IPS DF 6.9 (cell line): Measurements from ENCODE around the gene ROBO2.

ENCODE experiments used
- DNase-seq: peaks from one replicate; pipeline ENCODE4 v3.0.0-alpha.2; 2013; ENCODE audit warnings: low read depth, low spot score
- H3K27ac ChIP-seq: one replicate; pipeline ENCODE4 v1.5.1; 2013; ENCODE audit warnings: low read length, control low read depth
- H3K27me3 ChIP-seq: 2 replicates; pipeline ENCODE4 v1.6.1; 2013; ENCODE audit warnings: mild to moderate bottlenecking, low read length; ENCODE audit not compliant: control insufficient read depth, insufficient read depth
- H3K36me3 ChIP-seq: 2 replicates; pipeline ENCODE4 v1.6.1; 2013; ENCODE audit warnings: low read length; ENCODE audit not compliant: control insufficient read depth, insufficient read depth
- H3K4me1 ChIP-seq: 2 replicates; pipeline ENCODE4 v1.6.1; 2013; ENCODE audit warnings: low read length; ENCODE audit not compliant: control insufficient read depth, insufficient read depth
- H3K4me3 ChIP-seq: 2 replicates; pipeline ENCODE4 v1.5.1; 2013; ENCODE audit warnings: mild to moderate bottlenecking, low read length
- H3K9me3 ChIP-seq: 2 replicates; pipeline ENCODE4 v1.6.1; 2013; ENCODE audit warnings: low read length, inconsistent platforms; ENCODE audit not compliant: control insufficient read depth, insufficient read depth
- WGBS: extraction: QIAGEN DNeasy Blood & Tissue Kit; methylation state at CpG from one replicate; pipeline ENCODE4 v1.1.7; 2013; ENCODE audit warnings: mixed read lengths, missing lambda C conversion rate; ENCODE audit not compliant: insufficient read length, insufficient coverage; 5-methylcytosine and 5-hydroxymethylcytosine counted together

The ROBO2 gene

DNA sequence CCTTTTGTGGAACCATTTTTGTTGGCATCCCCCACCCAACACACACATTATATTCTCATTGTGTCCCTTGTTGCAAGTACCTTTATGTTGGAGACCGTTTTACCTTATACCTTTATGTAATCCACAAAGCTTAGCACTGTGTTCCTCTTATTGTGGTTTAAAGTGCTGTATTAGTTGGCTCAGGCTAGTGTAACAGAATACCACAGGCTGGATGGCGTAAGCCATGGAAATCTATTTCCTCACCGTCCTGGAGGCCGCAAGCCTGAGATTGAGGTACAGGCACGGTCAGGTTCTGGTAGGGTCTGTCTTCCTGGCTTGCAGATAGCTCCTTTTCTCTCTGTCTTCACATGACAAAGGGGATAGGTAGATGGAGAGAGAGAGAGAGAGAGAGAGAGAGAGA lies 302.8 kb downstream of the ROBO2 start:
- DNase-seq = no peak
- no CpG with 5 or more reads among the region's 5 CpGs for WGBS
- no peaks in the 10 kb centered on the region for H3K9me3 ChIP-seq

GRCh38 chr3:77345009-77345408 lies 305.1 kb downstream of the ROBO2 start:
- no peaks in the 10 kb centered on the region; the same call in 1 of the 2 replicates for H3K4me1 ChIP-seq
- H3K9me3 ChIP-seq = no peaks in the 10 kb centered on the region
- no peak overlapping the region for H3K4me3 ChIP-seq
- no peak for DNase-seq
- no CpG with 5 or more reads among the region's 2 CpGs for WGBS
- no peaks in the 10 kb centered on the region for H3K36me3 ChIP-seq
- H3K27me3 ChIP-seq = no peaks in the 10 kb centered on the region
- no peak overlapping the region for H3K27ac ChIP-seq

More for the DNA sequence above, 302.8 kb downstream of the ROBO2 start:
- Histone ChIP-seq H3K4me3 (no peak overlapping the region), H3K36me3 (no peaks in the 10 kb centered on the region), H3K27me3 (no peaks in the 10 kb centered on the region), H3K4me1 (no peaks in the 10 kb centered on the region), H3K27ac (no peak overlapping the region)

GRCh38 chr3:77348244-77348855 lies 308.5 kb downstream of the ROBO2 start:
- WGBS = no CpG with 5 or more reads among the region's 6 CpGs
- Histone ChIP-seq H3K9me3 (no peaks in the 10 kb centered on the region), H3K36me3 (no peaks in the 10 kb centered on the region), H3K4me1 (no peaks in the 10 kb centered on the region; the same call in 1 of the 2 replicates), H3K27ac (no peak overlapping the region), H3K27me3 (no peaks in the 10 kb centered on the region), H3K4me3 (no peak overlapping the region)
- DNase-seq = peak; percentile 63

DNA sequence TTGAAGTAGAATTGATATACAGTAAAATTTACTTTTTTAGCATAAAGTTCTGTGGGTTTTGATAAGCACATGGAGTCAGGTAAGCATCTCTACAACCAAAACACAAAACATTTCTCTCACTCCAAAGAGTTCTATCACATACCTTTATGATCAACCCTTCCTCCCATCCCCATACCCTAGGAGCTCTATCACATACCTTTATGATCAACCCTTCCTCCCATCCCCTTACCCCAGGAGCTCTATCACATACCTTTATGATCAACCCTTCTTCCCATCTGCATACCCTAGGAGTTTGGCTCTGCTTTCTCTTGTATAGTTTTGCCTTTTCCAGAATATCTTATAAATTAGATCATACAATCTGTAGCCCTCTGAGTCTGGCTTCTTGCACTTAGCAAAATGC lies 315.1 kb downstream of the ROBO2 start:
- no peaks in the 10 kb centered on the region for H3K4me1 ChIP-seq
- H3K27ac ChIP-seq = no peak overlapping the region
- no peaks in the 10 kb centered on the region for H3K9me3 ChIP-seq
- no peaks in the 10 kb centered on the region for H3K36me3 ChIP-seq
- H3K27me3 ChIP-seq = no peaks in the 10 kb centered on the region
- H3K4me3 ChIP-seq = no peak overlapping the region
- no peak for DNase-seq

- no peak overlapping the region for H3K4me3 ChIP-seq
- H3K9me3 ChIP-seq = no peaks in the 10 kb centered on the region
- no peaks in the 10 kb centered on the region for H3K4me1 ChIP-seq
- no CpG with 5 or more reads among the region's 1 CpG for WGBS
- H3K27ac ChIP-seq = no peak overlapping the region
- H3K27me3 ChIP-seq = no peaks in the 10 kb centered on the region
- no peaks in the 10 kb centered on the region for H3K36me3 ChIP-seq
- no peak for DNase-seq
Observed at GRCh38 chr3:77362936-77363335, 323.0 kb downstream of the ROBO2 start.

DNA sequence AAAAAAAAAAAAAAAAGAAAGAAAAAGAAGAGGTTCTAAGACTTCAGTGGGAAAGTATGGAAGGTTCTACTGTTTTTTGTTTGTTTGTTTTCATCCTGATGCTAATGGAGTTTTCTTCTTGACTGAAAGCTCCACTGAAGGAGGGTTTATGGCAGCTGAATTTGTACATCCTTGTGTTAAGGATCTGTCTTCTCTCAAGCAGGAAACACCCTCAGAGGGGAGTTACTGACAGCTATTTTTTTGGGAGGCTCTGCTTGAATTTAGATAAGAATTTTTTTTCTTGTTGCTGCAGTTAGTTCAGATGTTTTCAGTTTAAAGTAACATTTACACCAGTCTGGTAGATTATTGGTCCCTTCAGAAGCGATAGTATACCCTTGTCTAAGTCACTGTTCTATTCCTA lies 325.3 kb downstream of the ROBO2 start:
- H3K27me3 ChIP-seq = no peaks in the 10 kb centered on the region
- H3K27ac ChIP-seq = no peak overlapping the region
- no CpG with 5 or more reads among the region's 1 CpG for WGBS
- no peaks in the 10 kb centered on the region for H3K36me3 ChIP-seq
- no peaks in the 10 kb centered on the region for H3K4me1 ChIP-seq
- no peak overlapping the region for H3K4me3 ChIP-seq
- H3K9me3 ChIP-seq = no peaks in the 10 kb centered on the region
- no peak for DNase-seq

DNA sequence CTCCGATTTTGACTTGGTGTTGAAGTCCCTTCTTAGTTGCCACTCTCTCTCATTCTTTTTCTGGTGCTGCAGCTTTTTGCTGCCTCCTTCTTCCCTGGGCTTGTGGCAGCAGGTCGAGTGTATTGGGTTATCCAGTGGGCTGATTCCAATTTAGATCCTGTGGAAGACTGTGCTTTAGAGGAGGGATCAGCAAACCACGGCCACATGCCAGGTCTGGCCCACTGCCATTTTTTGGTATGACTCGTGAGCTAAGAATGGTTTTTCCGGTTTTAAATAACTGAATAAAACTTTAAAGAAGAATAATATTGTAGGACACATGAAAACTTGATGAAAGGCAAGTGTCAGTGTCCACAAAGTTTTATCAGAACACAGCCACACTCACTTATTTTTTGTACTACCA lies 330.5 kb downstream of the ROBO2 start:
- H3K36me3 ChIP-seq = no peaks in the 10 kb centered on the region
- no peaks in the 10 kb centered on the region for H3K9me3 ChIP-seq
- H3K4me3 ChIP-seq = no peak overlapping the region
- no CpG with 5 or more reads among the region's 5 CpGs for WGBS
- H3K27me3 ChIP-seq = no peaks in the 10 kb centered on the region
- DNase-seq = no peak
- no peaks in the 10 kb centered on the region for H3K4me1 ChIP-seq
- no peak overlapping the region for H3K27ac ChIP-seq

DNA sequence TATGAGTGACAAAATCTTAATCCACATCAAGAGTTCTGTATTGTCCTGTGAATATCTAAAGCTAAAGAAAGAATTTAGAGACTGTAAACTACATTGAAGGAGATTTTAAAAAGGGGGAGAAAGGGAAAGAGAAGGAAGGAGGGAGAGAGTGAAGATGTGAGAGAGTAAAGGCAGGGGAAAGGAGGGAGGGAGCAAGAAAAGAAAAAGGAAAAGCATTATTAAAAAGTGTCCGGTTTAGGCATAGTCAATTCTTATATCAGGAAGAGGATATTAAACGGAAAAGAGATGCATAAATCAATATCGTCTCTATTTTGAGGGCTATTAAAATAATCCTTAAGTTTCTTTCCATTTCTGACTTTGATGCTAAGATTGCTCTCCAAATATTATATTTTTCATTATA lies 332.1 kb downstream of the ROBO2 start:
- H3K36me3 ChIP-seq = no peaks in the 10 kb centered on the region
- no peaks in the 10 kb centered on the region for H3K4me1 ChIP-seq
- no CpG with 5 or more reads among the region's 3 CpGs for WGBS
- DNase-seq = no peak
- H3K9me3 ChIP-seq = no peaks in the 10 kb centered on the region
- H3K27me3 ChIP-seq = no peaks in the 10 kb centered on the region
- H3K4me3 ChIP-seq = no peak overlapping the region
- H3K27ac ChIP-seq = no peak overlapping the region

DNA sequence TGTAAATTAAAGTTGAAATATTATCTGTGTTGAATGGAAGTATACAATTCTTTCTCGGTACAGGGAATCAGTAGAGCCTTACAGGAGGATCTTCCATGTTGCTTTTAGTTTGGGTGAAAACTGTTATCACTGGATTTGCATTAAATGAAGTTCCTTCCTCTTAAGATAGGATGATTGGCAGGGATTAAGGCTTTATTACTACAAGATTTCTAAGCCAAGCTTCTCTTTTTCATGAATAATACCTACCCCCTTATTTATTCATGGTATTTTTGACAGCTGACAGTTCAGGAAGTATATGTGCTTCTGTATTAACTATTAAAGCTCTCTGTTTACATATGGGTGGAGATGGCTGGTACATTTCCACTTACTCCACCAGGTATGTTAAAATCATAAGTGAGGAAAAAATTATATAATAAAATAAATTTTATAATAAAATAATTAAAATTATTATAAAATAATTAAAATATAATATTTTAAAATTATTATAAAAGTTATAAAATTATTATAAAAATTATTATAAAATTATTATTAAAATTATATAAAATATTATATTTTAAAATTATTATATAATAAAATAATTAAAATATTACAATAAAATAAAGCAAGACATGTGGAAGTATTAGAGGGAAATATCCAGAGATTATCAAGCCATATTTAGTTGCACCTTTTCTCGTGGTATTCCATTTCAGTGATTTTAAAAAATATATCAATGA lies 332.9 kb downstream of the ROBO2 start:
- WGBS = no CpG with 5 or more reads among the region's 2 CpGs
- no peaks in the 10 kb centered on the region for H3K9me3 ChIP-seq
- DNase-seq = no peak
- H3K4me3 ChIP-seq = no peak overlapping the region
- no peaks in the 10 kb centered on the region for H3K36me3 ChIP-seq
- no peaks in the 10 kb centered on the region for H3K4me1 ChIP-seq
- no peak overlapping the region for H3K27ac ChIP-seq
- no peaks in the 10 kb centered on the region for H3K27me3 ChIP-seq

- no peaks in the 10 kb centered on the region for H3K27me3 ChIP-seq
- H3K4me3 ChIP-seq = no peak overlapping the region
- no peaks in the 10 kb centered on the region for H3K9me3 ChIP-seq
- no CpG with 5 or more reads among the region's 6 CpGs for WGBS
- no peak for DNase-seq
- H3K27ac ChIP-seq = no peak overlapping the region
- H3K36me3 ChIP-seq = no peaks in the 10 kb centered on the region
- no peaks in the 10 kb centered on the region for H3K4me1 ChIP-seq
Observed at GRCh38 chr3:77373619-77374018, 333.7 kb downstream of the ROBO2 start.

GRCh38 chr3:77376511-77376910 lies 336.6 kb downstream of the ROBO2 start:
- H3K9me3 ChIP-seq = no peaks in the 10 kb centered on the region
- H3K27ac ChIP-seq = no peak overlapping the region
- H3K4me3 ChIP-seq = no peak overlapping the region
- no peaks in the 10 kb centered on the region for H3K36me3 ChIP-seq
- DNase-seq = no peak
- 0 out of 2 replicates have a peak, but pooled peaks cover 1% of the 10 kb centered on the region for H3K27me3 ChIP-seq
- no CpG with 5 or more reads among the region's 2 CpGs for WGBS
- H3K4me1 ChIP-seq = no peaks in the 10 kb centered on the region
